Testis (tissue), 2 donors: Measurements from ENCODE around the gene DNAH17.

Experiments used
- POLR2A ChIP-seq: fragments of 450-650 bp; IDR thresholded peaks from one replicate; pipeline ENCODE4 v1.6.1; 2017; ENCODE audit warnings: antibody characterized with exemption, mild to moderate bottlenecking, moderate library complexity
- TF ChIP-seq, protein P1 (sequence below), 3 experiments: fragments of 450-650 bp in 2 of 3; fragments of 200-600 bp in 1 of 3; sonication (generic) in 1 of 3; IDR thresholded peaks; one replicate each; pipeline ENCODE4 v1.5.1; 2016 to 2019; ENCODE audit warnings: antibody characterized with exemption in 3 of 3, mild to moderate bottlenecking in 2 of 3, moderate library complexity in 1 of 3

DNA sequence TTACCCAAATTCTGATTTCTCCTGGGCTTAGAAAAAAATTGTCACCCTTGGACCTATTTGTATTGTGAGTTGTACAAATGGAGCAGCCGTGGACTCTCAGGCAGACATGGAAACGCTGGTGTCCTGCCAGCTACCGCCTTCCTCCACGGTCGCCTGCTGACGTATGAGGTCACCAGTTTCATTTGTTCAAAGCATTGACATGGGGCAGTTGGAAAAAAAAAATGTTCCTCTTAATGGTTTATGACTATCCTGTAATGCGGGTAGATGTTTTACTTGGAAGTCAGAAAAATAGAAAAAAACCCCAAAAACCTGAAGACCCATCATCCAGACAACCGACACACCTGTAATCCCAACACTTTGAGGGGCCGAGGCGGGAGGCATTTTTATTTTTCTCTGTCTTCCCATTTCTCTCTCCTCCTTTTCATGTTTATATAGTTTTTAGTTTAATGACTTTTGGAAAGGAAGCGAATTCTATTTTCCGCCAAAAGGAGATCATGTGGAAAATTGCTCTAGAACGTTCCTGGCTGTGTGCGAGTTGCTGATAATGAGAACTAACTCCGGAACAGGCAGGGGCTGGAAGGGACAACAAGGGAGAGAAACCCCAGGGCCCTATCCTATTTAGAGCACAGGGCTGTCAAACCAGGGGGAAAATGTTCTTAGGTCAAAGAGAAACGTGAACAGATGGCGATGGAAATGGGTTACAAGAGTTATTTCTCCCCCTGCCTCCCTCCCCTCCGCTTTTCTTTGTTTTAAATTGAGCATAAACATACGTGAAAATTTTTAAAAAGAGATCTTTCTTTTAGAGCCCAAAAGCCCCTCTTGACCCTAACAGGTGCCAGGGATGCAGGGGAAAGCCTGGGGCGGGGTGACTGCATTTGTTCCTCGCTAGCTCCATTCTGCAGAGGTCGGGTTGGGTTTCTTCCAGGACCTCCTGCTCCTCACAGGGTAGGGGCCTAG lies 13.7 kb downstream of the DNAH17 start:
- TF ChIP-seq, protein P1, sequence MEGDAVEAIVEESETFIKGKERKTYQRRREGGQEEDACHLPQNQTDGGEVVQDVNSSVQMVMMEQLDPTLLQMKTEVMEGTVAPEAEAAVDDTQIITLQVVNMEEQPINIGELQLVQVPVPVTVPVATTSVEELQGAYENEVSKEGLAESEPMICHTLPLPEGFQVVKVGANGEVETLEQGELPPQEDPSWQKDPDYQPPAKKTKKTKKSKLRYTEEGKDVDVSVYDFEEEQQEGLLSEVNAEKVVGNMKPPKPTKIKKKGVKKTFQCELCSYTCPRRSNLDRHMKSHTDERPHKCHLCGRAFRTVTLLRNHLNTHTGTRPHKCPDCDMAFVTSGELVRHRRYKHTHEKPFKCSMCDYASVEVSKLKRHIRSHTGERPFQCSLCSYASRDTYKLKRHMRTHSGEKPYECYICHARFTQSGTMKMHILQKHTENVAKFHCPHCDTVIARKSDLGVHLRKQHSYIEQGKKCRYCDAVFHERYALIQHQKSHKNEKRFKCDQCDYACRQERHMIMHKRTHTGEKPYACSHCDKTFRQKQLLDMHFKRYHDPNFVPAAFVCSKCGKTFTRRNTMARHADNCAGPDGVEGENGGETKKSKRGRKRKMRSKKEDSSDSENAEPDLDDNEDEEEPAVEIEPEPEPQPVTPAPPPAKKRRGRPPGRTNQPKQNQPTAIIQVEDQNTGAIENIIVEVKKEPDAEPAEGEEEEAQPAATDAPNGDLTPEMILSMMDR (IDR thresholded peaks at IDR 0.05): no peak
- no peak for TF ChIP-seq POLR2A
